Measurements from ENCODE around the gene ITPR1.

Gene ITPR1

DNA sequence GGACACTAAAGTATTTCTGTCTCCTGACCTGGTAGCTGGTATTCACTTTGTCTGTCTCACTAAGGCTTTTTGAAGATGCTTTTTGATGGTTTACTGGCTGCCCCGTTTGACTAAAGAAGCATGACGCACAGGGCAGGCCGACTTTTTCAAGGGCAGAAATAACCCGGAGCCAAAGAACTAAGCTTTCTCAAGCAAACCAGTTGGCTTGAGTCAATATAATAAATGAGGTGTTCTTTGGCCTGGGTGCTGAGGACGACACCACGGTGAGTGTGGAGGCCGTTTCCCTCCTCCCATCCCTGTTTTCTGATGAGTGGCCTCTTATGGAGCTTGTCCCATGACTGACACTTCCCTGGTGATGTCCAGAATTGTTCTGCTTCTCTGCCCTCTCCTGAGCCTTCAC, 220.9 kb downstream of the ITPR1 start:
- CTCF ChIA-PET = interaction anchor here (0.5 to 6.9 kb wide), 7 partner anchors 58 to 345 kb away, joined by 3 to 72 read pairs (median 5); partner anchors contain the start of gene BHLHE40

DNA sequence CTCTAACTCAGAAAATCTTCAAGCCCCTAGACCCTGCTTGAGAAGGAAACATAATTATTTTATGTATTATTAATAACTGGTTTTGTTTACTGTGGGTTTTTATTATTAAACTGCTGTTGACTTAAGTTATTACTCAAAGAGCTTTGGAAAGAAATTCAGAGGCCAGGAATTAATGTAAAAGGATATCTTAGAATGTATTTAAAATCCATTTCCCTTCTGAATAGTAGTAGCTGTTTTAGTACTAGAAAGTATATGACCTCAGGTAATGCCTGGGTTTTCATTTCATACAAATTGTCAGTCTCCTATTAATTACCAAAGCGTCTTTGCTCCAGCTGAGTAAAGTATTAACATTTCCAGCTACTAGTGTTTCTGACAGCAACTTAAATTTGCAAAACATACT, 223.1 kb downstream of the ITPR1 start:
- Histone ChIP-seq H3K36me3 (ENCODE audit: control insufficient read depth in 2 of 2, insufficient read depth in 1 of 2, low read length in 2 of 2) (no peaks in the 10 kb centered on the region), H3K4me1 (ENCODE audit: control insufficient read depth, insufficient read depth, low read length) (no peaks in the 10 kb centered on the region), H3K27ac (ENCODE audit: extremely low read depth, low read depth, low read length) (no peak overlapping the region), H3K4me3 (ENCODE audit: low read depth, low read length) (no peak overlapping the region), H3K9me3 (ENCODE audit: control insufficient read depth, insufficient read depth, low read depth, low read length) (no peaks in the 10 kb centered on the region)
- no peak for TF ChIP-seq GFI1B (tag by site-specific recombination; IDR thresholded peaks at IDR 0.05)
- no peak for TF ChIP-seq ZNF214 (tag by site-specific recombination; IDR thresholded peaks at IDR 0.05; ENCODE audit: borderline replicate concordance)
- no peak for TF ChIP-seq ZNF423 (tag by site-specific recombination; IDR thresholded peaks at IDR 0.05)
- TF ChIP-seq ZNF792 (tag by site-specific recombination; IDR thresholded peaks at IDR 0.05) = no peak
- TF ChIP-seq MYNN (tag by site-specific recombination; IDR thresholded peaks at IDR 0.05; ENCODE audit: borderline replicate concordance) = no peak
- no peak for TF ChIP-seq ZNF585B (tag by site-specific recombination; IDR thresholded peaks at IDR 0.05)
- TF ChIP-seq ZNF623 (tag by site-specific recombination; IDR thresholded peaks at IDR 0.05) = no peak
- TF ChIP-seq, protein P1, sequence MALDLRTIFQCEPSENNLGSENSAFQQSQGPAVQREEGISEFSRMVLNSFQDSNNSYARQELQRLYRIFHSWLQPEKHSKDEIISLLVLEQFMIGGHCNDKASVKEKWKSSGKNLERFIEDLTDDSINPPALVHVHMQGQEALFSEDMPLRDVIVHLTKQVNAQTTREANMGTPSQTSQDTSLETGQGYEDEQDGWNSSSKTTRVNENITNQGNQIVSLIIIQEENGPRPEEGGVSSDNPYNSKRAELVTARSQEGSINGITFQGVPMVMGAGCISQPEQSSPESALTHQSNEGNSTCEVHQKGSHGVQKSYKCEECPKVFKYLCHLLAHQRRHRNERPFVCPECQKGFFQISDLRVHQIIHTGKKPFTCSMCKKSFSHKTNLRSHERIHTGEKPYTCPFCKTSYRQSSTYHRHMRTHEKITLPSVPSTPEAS (tag by site-specific recombination; IDR thresholded peaks at IDR 0.05) = no peak
- TF ChIP-seq, protein P2, sequence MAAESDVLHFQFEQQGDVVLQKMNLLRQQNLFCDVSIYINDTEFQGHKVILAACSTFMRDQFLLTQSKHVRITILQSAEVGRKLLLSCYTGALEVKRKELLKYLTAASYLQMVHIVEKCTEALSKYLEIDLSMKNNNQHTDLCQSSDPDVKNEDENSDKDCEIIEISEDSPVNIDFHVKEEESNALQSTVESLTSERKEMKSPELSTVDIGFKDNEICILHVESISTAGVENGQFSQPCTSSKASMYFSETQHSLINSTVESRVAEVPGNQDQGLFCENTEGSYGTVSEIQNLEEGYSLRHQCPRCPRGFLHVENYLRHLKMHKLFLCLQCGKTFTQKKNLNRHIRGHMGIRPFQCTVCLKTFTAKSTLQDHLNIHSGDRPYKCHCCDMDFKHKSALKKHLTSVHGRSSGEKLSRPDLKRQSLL (tag by site-specific recombination; IDR thresholded peaks at IDR 0.05) = no peak
- TF ChIP-seq ZNF843 (tag by site-specific recombination; IDR thresholded peaks at IDR 0.05) = no peak
- no peak for TF ChIP-seq ZNF239 (tag by site-specific recombination; IDR thresholded peaks at IDR 0.05)
- no peak for TF ChIP-seq ZNF302 (tag by site-specific recombination; IDR thresholded peaks at IDR 0.05; ENCODE audit: low read depth)
- no peak for TF ChIP-seq ZNF292 (tag by site-specific recombination; IDR thresholded peaks at IDR 0.05; ENCODE audit: borderline replicate concordance, low read depth)
- ChIA-PET POLR2A (interaction anchor here (0.5 to 1.4 kb wide), 2 partner anchors 263 to 310 kb away, joined by 4 to 5 read pairs; partner anchors contain the start of gene BHLHE40), CTCF (interaction anchor here (0.7 to 1.6 kb wide), 5 partner anchors 42 to 342 kb away, joined by 3 to 7 read pairs (median 4); no protein-coding TSS in a partner anchor)

More for the DNA sequence above, 220.9 kb downstream of the ITPR1 start:
- POLR2A ChIA-PET = no interaction called here
- Histone ChIP-seq H3K36me3 (ENCODE audit: control insufficient read depth in 2 of 2, insufficient read depth in 1 of 2, low read length in 2 of 2) (no peaks in the 10 kb centered on the region), H3K4me3 (ENCODE audit: low read depth, low read length) (no peak overlapping the region), H3K27ac (ENCODE audit: extremely low read depth, low read depth, low read length) (no peak overlapping the region), H3K4me1 (ENCODE audit: control insufficient read depth, insufficient read depth, low read length) (no peaks in the 10 kb centered on the region), H3K9me3 (ENCODE audit: control insufficient read depth, insufficient read depth, low read depth, low read length) (no peaks in the 10 kb centered on the region)
- TF ChIP-seq ZBTB48 (tag by site-specific recombination; IDR thresholded peaks at IDR 0.05) (no peak), ZBTB17 (tag by site-specific recombination; IDR thresholded peaks at IDR 0.05) (no peak), ZSCAN23 (tag by site-specific recombination; IDR thresholded peaks at IDR 0.05) (no peak), ZNF184 (tag by site-specific recombination; IDR thresholded peaks at IDR 0.05) (no peak), ZNF529 (tag by site-specific recombination; IDR thresholded peaks at IDR 0.05; ENCODE audit: insufficient replicate concordance) (no peak), OSR2 (tag by site-specific recombination; IDR thresholded peaks at IDR 0.05) (no peak), ZNF624 (tag by site-specific recombination; IDR thresholded peaks at IDR 0.05) (no peak), ZNF341 (tag by site-specific recombination; IDR thresholded peaks at IDR 0.05; ENCODE audit: low read depth) (no peak), ZNF423 (tag by site-specific recombination; IDR thresholded peaks at IDR 0.05) (no peak)
- TF ChIP-seq, protein P3, sequence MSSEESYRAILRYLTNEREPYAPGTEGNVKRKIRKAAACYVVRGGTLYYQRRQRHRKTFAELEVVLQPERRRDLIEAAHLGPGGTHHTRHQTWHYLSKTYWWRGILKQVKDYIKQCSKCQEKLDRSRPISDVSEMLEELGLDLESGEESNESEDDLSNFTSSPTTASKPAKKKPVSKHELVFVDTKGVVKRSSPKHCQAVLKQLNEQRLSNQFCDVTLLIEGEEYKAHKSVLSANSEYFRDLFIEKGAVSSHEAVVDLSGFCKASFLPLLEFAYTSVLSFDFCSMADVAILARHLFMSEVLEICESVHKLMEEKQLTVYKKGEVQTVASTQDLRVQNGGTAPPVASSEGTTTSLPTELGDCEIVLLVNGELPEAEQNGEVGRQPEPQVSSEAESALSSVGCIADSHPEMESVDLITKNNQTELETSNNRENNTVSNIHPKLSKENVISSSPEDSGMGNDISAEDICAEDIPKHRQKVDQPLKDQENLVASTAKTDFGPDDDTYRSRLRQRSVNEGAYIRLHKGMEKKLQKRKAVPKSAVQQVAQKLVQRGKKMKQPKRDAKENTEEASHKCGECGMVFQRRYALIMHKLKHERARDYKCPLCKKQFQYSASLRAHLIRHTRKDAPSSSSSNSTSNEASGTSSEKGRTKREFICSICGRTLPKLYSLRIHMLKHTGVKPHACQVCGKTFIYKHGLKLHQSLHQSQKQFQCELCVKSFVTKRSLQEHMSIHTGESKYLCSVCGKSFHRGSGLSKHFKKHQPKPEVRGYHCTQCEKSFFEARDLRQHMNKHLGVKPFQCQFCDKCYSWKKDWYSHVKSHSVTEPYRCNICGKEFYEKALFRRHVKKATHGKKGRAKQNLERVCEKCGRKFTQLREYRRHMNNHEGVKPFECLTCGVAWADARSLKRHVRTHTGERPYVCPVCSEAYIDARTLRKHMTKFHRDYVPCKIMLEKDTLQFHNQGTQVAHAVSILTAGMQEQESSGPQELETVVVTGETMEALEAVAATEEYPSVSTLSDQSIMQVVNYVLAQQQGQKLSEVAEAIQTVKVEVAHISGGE (tag by site-specific recombination; conservative IDR thresholded peaks at IDR 0.05; ENCODE audit: low read depth) = no peak
- TF ChIP-seq, protein P4, sequence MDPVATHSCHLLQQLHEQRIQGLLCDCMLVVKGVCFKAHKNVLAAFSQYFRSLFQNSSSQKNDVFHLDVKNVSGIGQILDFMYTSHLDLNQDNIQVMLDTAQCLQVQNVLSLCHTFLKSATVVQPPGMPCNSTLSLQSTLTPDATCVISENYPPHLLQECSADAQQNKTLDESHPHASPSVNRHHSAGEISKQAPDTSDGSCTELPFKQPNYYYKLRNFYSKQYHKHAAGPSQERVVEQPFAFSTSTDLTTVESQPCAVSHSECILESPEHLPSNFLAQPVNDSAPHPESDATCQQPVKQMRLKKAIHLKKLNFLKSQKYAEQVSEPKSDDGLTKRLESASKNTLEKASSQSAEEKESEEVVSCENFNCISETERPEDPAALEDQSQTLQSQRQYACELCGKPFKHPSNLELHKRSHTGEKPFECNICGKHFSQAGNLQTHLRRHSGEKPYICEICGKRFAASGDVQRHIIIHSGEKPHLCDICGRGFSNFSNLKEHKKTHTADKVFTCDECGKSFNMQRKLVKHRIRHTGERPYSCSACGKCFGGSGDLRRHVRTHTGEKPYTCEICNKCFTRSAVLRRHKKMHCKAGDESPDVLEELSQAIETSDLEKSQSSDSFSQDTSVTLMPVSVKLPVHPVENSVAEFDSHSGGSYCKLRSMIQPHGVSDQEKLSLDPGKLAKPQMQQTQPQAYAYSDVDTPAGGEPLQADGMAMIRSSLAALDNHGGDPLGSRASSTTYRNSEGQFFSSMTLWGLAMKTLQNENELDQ (tag by site-specific recombination; IDR thresholded peaks at IDR 0.05; ENCODE audit: low read depth) = no peak

Data from HEK293 (cell line).